Measurements from ENCODE around the gene KDM4B.
"Not testable (repeated sequence)": the region's sequence is repeated elsewhere in the genome, so short reads cannot be mapped to it uniquely, and the experiment has no call there.

DNA sequence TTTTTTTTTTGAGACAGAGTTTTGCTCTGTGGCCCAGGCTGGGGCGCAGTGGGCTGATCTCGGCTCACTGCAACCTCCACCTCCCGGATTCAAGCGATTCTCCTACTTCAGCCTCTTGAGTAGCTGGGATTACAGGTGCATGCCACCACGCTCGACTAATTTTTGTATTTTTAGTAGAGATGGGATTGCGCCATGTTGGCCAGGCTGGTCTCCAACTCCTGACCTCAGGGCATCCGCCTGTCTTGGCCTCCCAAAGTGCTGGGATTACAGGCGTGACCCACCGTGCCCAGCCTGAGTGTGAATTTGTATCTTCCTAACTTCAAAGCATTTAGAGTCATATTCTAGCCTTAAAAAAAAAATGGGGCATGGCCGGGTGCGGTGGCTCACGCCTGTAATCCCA lies 6.7 kb downstream of the KDM4B start:
- TF ChIP-seq CTCF (IDR thresholded peaks at IDR 0.05; ENCODE audit: borderline replicate concordance, extremely low read depth, low read length, poor library complexity, severe bottlenecking); EZH2 (IDR thresholded peaks at IDR 0.05; ENCODE audit: borderline replicate concordance, low read depth, low read length, severe bottlenecking): not testable (repeated sequence)

Data from DND-41 (cell line).